SU-DHL-6 (cell line): Measurements from ENCODE around the gene SLC22A23.

ENCODE experiments used
- H2AFZ ChIP-seq: fragments of 200-600 bp; sonication (generic); 2 replicates; pipeline ENCODE4 v1.6.1; 2014; ENCODE audit warnings: low read depth, mild to moderate bottlenecking, moderate library complexity, mixed read lengths, antibody characterized with exemption, low read length; ENCODE audit not compliant: severe bottlenecking
- H3F3A ChIP-seq: fragments of 200-600 bp; shearing (Covaris generic); 2 replicates; pipeline ENCODE4 v1.6.0; 2016; ENCODE audit warnings: antibody characterized with exemption, mild to moderate bottlenecking; ENCODE audit not compliant: insufficient read depth
- H3K27ac ChIP-seq: fragments of 200-600 bp; sonication (generic); 2 replicates; pipeline ENCODE4 v1.5.1; 2016; ENCODE audit warnings: low read depth, mild to moderate bottlenecking, low read length, moderate library complexity, mixed read lengths
- H3K27me3 ChIP-seq: fragments of 200-600 bp; sonication (generic), shearing (Covaris generic); 2 replicates; pipeline ENCODE4 v1.6.0; 2014; ENCODE audit warnings: mild to moderate bottlenecking, low read length
- H3K36me3 ChIP-seq: fragments of 200-600 bp; sonication (generic); 2 replicates; pipeline ENCODE4 v1.6.1; 2014; ENCODE audit warnings: mild to moderate bottlenecking, low read length, mixed read lengths
- H3K4me2 ChIP-seq: fragments of 300-600, 200-600 bp; shearing (Covaris generic), sonication (generic); 2 replicates; pipeline ENCODE4 v1.6.0; 2014; ENCODE audit warnings: low read length, low read depth, mild to moderate bottlenecking; ENCODE audit not compliant: poor library complexity, severe bottlenecking
- H3K4me3 ChIP-seq: fragments of 200-600 bp; sonication (generic); 2 replicates; pipeline ENCODE4 v1.5.1; 2014; ENCODE audit warnings: antibody characterized with exemption, low read length, mild to moderate bottlenecking, mixed read lengths; ENCODE audit not compliant: insufficient read depth, poor library complexity, severe bottlenecking
- H3K79me2 ChIP-seq: fragments of 200-600 bp; sonication (generic); 2 replicates; pipeline ENCODE4 v1.6.1; 2014; ENCODE audit warnings: mild to moderate bottlenecking, low read length, moderate library complexity; ENCODE audit not compliant: insufficient read depth
- H3K9ac ChIP-seq: fragments of 200-600 bp; sonication (generic); 2 replicates; pipeline ENCODE4 v1.7.0; 2014; ENCODE audit warnings: mild to moderate bottlenecking, low read length
- H3K9me2 ChIP-seq: fragments of 200-600 bp; sonication (generic); replicated peaks from 2 replicates; pipeline ENCODE4 v1.6.1; 2014; ENCODE audit warnings: low read length; ENCODE audit not compliant: insufficient read depth
- H3K9me3 ChIP-seq: fragments of 200-600 bp; sonication (generic); 2 replicates; pipeline ENCODE4 v1.6.1; 2014; ENCODE audit warnings: low read length, mixed read lengths; ENCODE audit not compliant: insufficient read depth
- H4K20me1 ChIP-seq: fragments of 200-600 bp; sonication (generic); 2 replicates; pipeline ENCODE4 v1.6.1; 2014; ENCODE audit warnings: low read depth, mild to moderate bottlenecking, antibody characterized with exemption, low read length, moderate library complexity, mixed read lengths
- CTCF ChIP-seq: fragments of 200-600 bp; sonication (generic); IDR thresholded peaks from one replicate; pipeline ENCODE4 v1.5.1; 2017; ENCODE audit warnings: antibody characterized with exemption, mild to moderate bottlenecking, low read length, moderate library complexity; ENCODE audit not compliant: insufficient read depth, poor library complexity, severe bottlenecking
- EZH2phosphoT487 ChIP-seq: fragments of 200-600 bp; sonication (generic), shearing (Covaris generic); conservative IDR thresholded peaks from 2 replicates; pipeline ENCODE4 v1.6.1; 2018; ENCODE audit warnings: mild to moderate bottlenecking, antibody characterized with exemption, low read length, moderate library complexity, mixed read lengths

Gene SLC22A23

GRCh38 chr6:3220366-3220765, 236.5 kb downstream of the SLC22A23 start:
- Histone ChIP-seq H3K79me2 (no peaks in the 10 kb centered on the region), H3K4me2 (no peak overlapping the region), H3K36me3 (peaks cover 15% of the 10 kb centered on the region; the same call in 1 of the 2 replicates), H3K9me2 (no peaks in the 10 kb centered on the region), H3K27ac (no peak overlapping the region), H3K9me3 (no peaks in the 10 kb centered on the region), H3K9ac (no peak overlapping the region), H3K4me3 (no peak overlapping the region), H3K27me3 (no peaks in the 10 kb centered on the region), H3F3A (peaks cover 24% of the 10 kb centered on the region; the same call in 1 of the 2 replicates), H4K20me1 (no peaks in the 10 kb centered on the region), H2AFZ (no peak overlapping the region)
- no peak for TF ChIP-seq EZH2phosphoT487
- TF ChIP-seq CTCF = no peak
